Measurements from ENCODE around the gene DYNLT1.

DNA sequence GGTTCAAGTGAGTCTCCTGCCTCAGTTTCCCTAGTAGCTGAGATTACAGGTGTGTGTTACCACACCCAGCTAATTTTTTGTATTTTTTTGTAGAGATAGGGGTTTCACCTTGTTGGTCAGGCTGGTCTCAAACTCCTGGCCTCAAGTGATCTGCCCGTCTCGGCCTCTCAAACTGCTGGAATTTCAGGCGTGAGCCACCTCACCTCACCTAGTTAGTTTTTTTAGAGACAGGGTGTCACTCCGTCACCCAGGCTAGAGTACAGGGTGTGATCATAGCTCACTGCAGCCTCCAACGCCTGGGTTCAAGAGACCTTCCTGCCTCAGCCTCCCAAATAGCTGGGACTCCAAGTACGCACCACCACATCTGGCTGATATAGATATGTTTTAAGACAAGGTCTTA, 28.2 kb upstream of the DYNLT1 start:
- TF ChIP-seq, protein P1, sequence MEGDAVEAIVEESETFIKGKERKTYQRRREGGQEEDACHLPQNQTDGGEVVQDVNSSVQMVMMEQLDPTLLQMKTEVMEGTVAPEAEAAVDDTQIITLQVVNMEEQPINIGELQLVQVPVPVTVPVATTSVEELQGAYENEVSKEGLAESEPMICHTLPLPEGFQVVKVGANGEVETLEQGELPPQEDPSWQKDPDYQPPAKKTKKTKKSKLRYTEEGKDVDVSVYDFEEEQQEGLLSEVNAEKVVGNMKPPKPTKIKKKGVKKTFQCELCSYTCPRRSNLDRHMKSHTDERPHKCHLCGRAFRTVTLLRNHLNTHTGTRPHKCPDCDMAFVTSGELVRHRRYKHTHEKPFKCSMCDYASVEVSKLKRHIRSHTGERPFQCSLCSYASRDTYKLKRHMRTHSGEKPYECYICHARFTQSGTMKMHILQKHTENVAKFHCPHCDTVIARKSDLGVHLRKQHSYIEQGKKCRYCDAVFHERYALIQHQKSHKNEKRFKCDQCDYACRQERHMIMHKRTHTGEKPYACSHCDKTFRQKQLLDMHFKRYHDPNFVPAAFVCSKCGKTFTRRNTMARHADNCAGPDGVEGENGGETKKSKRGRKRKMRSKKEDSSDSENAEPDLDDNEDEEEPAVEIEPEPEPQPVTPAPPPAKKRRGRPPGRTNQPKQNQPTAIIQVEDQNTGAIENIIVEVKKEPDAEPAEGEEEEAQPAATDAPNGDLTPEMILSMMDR (conservative IDR thresholded peaks at IDR 0.05; ENCODE audit: low read length) = no peak
- no peak for TF ChIP-seq EZH2phosphoT487 (IDR thresholded peaks at IDR 0.05; ENCODE audit: borderline replicate concordance)

All from Loucy (cell line).